Neural cell (in vitro differentiated cells): Measurements from ENCODE around the gene SUN1. TPM values are rescaled to one million over a fixed set of nuclear protein-coding genes. Genes with fewer than 3 reads are reported as not detected.
A peak's percentile ranks its signal among the peaks of the same experiment; 100 is the strongest.

ENCODE experiments used
- H2AFZ ChIP-seq: fragments of 200-600, 300-800 bp; sonication (generic), shearing (Covaris generic); 2 replicates; pipeline ENCODE4 v1.6.0; 2014; ENCODE audit warnings: low read depth, mild to moderate bottlenecking, antibody characterized with exemption, low read length, moderate library complexity
- H3F3A ChIP-seq: fragments of 200-600 bp; shearing (Covaris generic); 2 replicates; pipeline ENCODE4 v1.6.1; 2016; ENCODE audit warnings: mild to moderate bottlenecking, moderate library complexity, mixed read lengths, antibody characterized with exemption, low read length; ENCODE audit not compliant: insufficient read depth, poor library complexity, severe bottlenecking
- H3K27ac ChIP-seq: fragments of 200-600, 300-800 bp; sonication (generic), shearing (Covaris generic); 2 replicates; pipeline ENCODE4 v1.5.1; 2014; ENCODE audit warnings: mild to moderate bottlenecking, low read length, moderate library complexity
- H3K27me3 ChIP-seq: fragments of 300-800, 200-600 bp; sonication (generic), shearing (Covaris generic); 2 replicates; pipeline ENCODE4 v1.6.0; 2014; ENCODE audit warnings: mild to moderate bottlenecking, low read depth, low read length, moderate library complexity; ENCODE audit not compliant: insufficient read depth
- H3K36me3 ChIP-seq: fragments of 300-800, 200-600 bp; sonication (generic), shearing (Covaris generic); 2 replicates; pipeline ENCODE4 v1.5.1; 2014; ENCODE audit warnings: mild to moderate bottlenecking, antibody characterized with exemption, low read length, moderate library complexity; ENCODE audit not compliant: insufficient read depth
- H3K4me2 ChIP-seq: fragments of 300-800, 200-600 bp; sonication (generic), shearing (Covaris generic); 2 replicates; pipeline ENCODE4 v1.6.0; 2014; ENCODE audit warnings: mild to moderate bottlenecking, low read length
- H3K4me3 ChIP-seq: fragments of 300-800, 200-600 bp; sonication (generic), shearing (Covaris generic); 2 replicates; pipeline ENCODE4 v1.5.1; 2014; ENCODE audit warnings: mild to moderate bottlenecking, low read length, moderate library complexity
- H3K79me2 ChIP-seq: fragments of 200-600 bp; shearing (Covaris generic); replicated peaks from 2 replicates; pipeline ENCODE4 v1.6.0; 2014; ENCODE audit warnings: mild to moderate bottlenecking, low read length, moderate library complexity; ENCODE audit not compliant: insufficient read depth
- H3K9ac ChIP-seq: fragments of 300-800, 200-600 bp; sonication (generic), shearing (Covaris generic); 2 replicates; pipeline ENCODE4 v1.6.1; 2016; ENCODE audit warnings: mild to moderate bottlenecking, low read length, mixed read lengths
- H3K9me2 ChIP-seq: fragments of 200-600 bp; shearing (Covaris generic); 2 replicates; pipeline ENCODE4 v1.6.1; 2016; ENCODE audit warnings: mild to moderate bottlenecking, low read length, mixed read lengths; ENCODE audit not compliant: insufficient read depth
- H3K9me3 ChIP-seq: fragments of 200-600, 300-800 bp; sonication (generic), shearing (Covaris generic); 2 replicates; pipeline ENCODE4 v1.6.1; 2016; ENCODE audit warnings: mild to moderate bottlenecking, mixed run types, low read length, moderate library complexity, mixed read lengths
- H4K20me1 ChIP-seq: fragments of 200-600 bp; shearing (Covaris generic); 2 replicates; pipeline ENCODE4 v1.6.1; 2016; ENCODE audit warnings: mild to moderate bottlenecking, mixed run types; ENCODE audit not compliant: insufficient read depth
- CTCF ChIP-seq: fragments of 450-650 bp; IDR thresholded peaks from 2 replicates; pipeline ENCODE4 v1.5.1; 2014; ENCODE audit warnings: antibody characterized with exemption, mild to moderate bottlenecking, moderate library complexity; ENCODE audit not compliant: poor library complexity, severe bottlenecking
- EP300 ChIP-seq: fragments of 450-650 bp; conservative IDR thresholded peaks from 2 replicates; pipeline ENCODE4 v1.6.1; 2014; ENCODE audit warnings: antibody characterized with exemption, mild to moderate bottlenecking, moderate library complexity; ENCODE audit not compliant: poor library complexity, severe bottlenecking
- EZH2 ChIP-seq: fragments of 200-600, 300-800 bp; shearing (Covaris generic), sonication (generic); IDR thresholded peaks from 2 replicates; pipeline ENCODE4 v1.6.1; 2014; ENCODE audit warnings: antibody characterized with exemption, low read length, borderline replicate concordance, mild to moderate bottlenecking; ENCODE audit not compliant: insufficient read depth, poor library complexity, severe bottlenecking
- MXI1 ChIP-seq: fragments of 450-650 bp; conservative IDR thresholded peaks from 2 replicates; pipeline ENCODE4 v1.6.1; 2014; ENCODE audit warnings: antibody characterized with exemption, mild to moderate bottlenecking; ENCODE audit not compliant: poor library complexity, severe bottlenecking
- POLR2AphosphoS5 ChIP-seq: IDR thresholded peaks from 2 replicates; pipeline ENCODE4 v1.6.1; 2012
- RAD21 ChIP-seq: fragments of 450-650 bp; conservative IDR thresholded peaks from 2 replicates; pipeline ENCODE4 v1.6.1; 2014; ENCODE audit warnings: antibody characterized with exemption, mild to moderate bottlenecking, moderate library complexity
- REST ChIP-seq: IDR thresholded peaks from 2 replicates; pipeline ENCODE4 v1.6.1; 2012; ENCODE audit warnings: borderline replicate concordance
- SMC3 ChIP-seq: fragments of 450-650 bp; conservative IDR thresholded peaks from 2 replicates; pipeline ENCODE4 v1.6.1; 2014; ENCODE audit warnings: antibody characterized with exemption, mild to moderate bottlenecking, moderate library complexity; ENCODE audit not compliant: poor library complexity
- TAF1 ChIP-seq: IDR thresholded peaks from 2 replicates; pipeline ENCODE4 v1.6.1; 2012; ENCODE audit warnings: low read depth
- polyA plus RNA-seq: library from polyadenylated mRNA; depleted of rRNA; stranded (reverse); fragments of >200 nt; gene quantifications from 2 replicates; pipeline ENCODE4 v1.2.3, GENCODE V29; 2014

SUN1 gene
- polyA plus RNA-seq, 1 donor from 2014 or later = 309 TPM

GRCh38 chr7:785416-785815, 46.9 kb upstream of the SUN1 start:
- Histone ChIP-seq H3K27me3 (no peaks in the 10 kb centered on the region), H3K27ac (no peak overlapping the region), H3K36me3 (no peaks in the 10 kb centered on the region)

GRCh38 chr7:786472-787255, 45.6 kb upstream of the SUN1 start:
- Histone ChIP-seq H3F3A (no peaks in the 10 kb centered on the region), H3K27me3 (no peaks in the 10 kb centered on the region), H3K9me2 (no peaks in the 10 kb centered on the region), H3K9me3 (no peaks in the 10 kb centered on the region), H3K4me2 (no peak overlapping the region), H2AFZ (no peak overlapping the region), H3K27ac (no peak overlapping the region), H3K79me2 (no peaks in the 10 kb centered on the region), H3K36me3 (no peaks in the 10 kb centered on the region), H4K20me1 (no peaks in the 10 kb centered on the region), H3K9ac (no peak overlapping the region), H3K4me3 (no peak overlapping the region)
- TF ChIP-seq RAD21 (peak; percentile 62), MXI1 (no peak), EP300 (no peak), CTCF (peak; percentile 60)

More at GRCh38 chr7:785416-785815, 46.9 kb upstream of the SUN1 start:
- H3K9me3 ChIP-seq = no peaks in the 10 kb centered on the region
- no peak overlapping the region for H3K4me2 ChIP-seq
- no peaks in the 10 kb centered on the region for H4K20me1 ChIP-seq
- no peak overlapping the region for H2AFZ ChIP-seq
- H3K4me3 ChIP-seq = no peak overlapping the region
- no peaks in the 10 kb centered on the region for H3K79me2 ChIP-seq
- no peaks in the 10 kb centered on the region for H3F3A ChIP-seq
- no peak for TF ChIP-seq TAF1
- TF ChIP-seq REST = no peak
- no peak for TF ChIP-seq MXI1
- TF ChIP-seq SMC3 = no peak
- TF ChIP-seq POLR2AphosphoS5 = no peak
- TF ChIP-seq RAD21 = no peak
- TF ChIP-seq CTCF = no peak
- no peak for TF ChIP-seq EP300
- no peak for TF ChIP-seq EZH2
- H3K9ac ChIP-seq = no peak overlapping the region
- no peaks in the 10 kb centered on the region for H3K9me2 ChIP-seq
